Measurements from ENCODE around the gene STAP1. TPM values are rescaled to one million over a fixed set of nuclear protein-coding genes. Genes with fewer than 3 reads are reported as not detected.

STAP1 gene
- total RNA-seq, 1 donor from 2014 or later: 1.7 TPM

DNA sequence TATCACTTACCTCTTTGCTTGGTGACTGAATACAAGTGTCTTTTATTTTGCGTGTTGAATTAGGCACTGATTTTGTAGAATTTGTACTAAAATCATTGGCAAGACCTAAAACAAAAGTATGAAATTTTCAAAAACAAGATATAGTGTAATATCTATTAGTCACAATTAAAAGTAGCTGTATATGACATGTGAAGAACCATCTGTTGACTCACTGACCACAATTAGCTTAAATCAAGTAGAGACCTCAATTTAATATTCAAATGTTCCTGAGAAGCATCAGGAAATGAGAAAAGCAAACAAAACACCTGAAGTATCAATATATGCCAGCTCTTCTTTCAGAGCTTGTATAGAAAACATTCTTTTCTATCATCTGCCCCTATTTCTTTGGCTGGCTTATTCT, 18.7 kb upstream of the STAP1 start:
- Histone ChIP-seq H3K36me3 (peaks cover 50% of the 10 kb centered on the region), H3K4me1 (peaks cover 16% of the 10 kb centered on the region), H3K27me3 (no peaks in the 10 kb centered on the region), H3K4me3 (no peak overlapping the region), H3K27ac (no peak overlapping the region), H3K9me3 (no peaks in the 10 kb centered on the region)
- TF ChIP-seq, protein P1, sequence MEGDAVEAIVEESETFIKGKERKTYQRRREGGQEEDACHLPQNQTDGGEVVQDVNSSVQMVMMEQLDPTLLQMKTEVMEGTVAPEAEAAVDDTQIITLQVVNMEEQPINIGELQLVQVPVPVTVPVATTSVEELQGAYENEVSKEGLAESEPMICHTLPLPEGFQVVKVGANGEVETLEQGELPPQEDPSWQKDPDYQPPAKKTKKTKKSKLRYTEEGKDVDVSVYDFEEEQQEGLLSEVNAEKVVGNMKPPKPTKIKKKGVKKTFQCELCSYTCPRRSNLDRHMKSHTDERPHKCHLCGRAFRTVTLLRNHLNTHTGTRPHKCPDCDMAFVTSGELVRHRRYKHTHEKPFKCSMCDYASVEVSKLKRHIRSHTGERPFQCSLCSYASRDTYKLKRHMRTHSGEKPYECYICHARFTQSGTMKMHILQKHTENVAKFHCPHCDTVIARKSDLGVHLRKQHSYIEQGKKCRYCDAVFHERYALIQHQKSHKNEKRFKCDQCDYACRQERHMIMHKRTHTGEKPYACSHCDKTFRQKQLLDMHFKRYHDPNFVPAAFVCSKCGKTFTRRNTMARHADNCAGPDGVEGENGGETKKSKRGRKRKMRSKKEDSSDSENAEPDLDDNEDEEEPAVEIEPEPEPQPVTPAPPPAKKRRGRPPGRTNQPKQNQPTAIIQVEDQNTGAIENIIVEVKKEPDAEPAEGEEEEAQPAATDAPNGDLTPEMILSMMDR (IDR thresholded peaks at IDR 0.05): no peak
- intact Hi-C loops (cut with DNase I): no loop called here
- DNase-seq (no peak), ATAC-seq (no peak)

DNA sequence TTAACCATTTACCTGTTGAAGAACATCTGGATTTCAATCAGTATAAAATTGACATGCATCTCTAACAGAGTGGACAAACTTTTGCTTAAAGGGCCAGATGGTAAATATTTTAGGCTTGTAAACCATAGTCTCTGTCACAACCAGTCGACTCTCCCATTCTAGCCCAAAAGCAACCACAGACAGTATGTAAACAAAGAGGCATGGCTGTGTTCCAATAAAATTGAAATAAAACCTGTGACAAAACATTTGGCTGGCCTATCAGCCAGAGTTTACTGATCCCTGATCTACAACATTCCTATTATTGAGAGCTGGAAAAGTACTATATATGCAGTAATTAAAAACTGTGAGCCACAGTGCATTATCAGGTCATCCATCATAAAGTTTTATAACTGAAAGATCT, 16.5 kb upstream of the STAP1 start:
- Histone ChIP-seq H3K27me3 (no peaks in the 10 kb centered on the region), H3K4me1 (peaks cover 21% of the 10 kb centered on the region), H3K4me3 (no peak overlapping the region), H3K36me3 (peaks cover 36% of the 10 kb centered on the region), H3K9me3 (no peaks in the 10 kb centered on the region), H3K27ac (no peak overlapping the region)
- TF ChIP-seq, protein P1 (IDR thresholded peaks at IDR 0.05): no peak
- intact Hi-C loops (cut with DNase I): no loop called here
- DNase-seq (no peak), ATAC-seq (no peak)

DNA sequence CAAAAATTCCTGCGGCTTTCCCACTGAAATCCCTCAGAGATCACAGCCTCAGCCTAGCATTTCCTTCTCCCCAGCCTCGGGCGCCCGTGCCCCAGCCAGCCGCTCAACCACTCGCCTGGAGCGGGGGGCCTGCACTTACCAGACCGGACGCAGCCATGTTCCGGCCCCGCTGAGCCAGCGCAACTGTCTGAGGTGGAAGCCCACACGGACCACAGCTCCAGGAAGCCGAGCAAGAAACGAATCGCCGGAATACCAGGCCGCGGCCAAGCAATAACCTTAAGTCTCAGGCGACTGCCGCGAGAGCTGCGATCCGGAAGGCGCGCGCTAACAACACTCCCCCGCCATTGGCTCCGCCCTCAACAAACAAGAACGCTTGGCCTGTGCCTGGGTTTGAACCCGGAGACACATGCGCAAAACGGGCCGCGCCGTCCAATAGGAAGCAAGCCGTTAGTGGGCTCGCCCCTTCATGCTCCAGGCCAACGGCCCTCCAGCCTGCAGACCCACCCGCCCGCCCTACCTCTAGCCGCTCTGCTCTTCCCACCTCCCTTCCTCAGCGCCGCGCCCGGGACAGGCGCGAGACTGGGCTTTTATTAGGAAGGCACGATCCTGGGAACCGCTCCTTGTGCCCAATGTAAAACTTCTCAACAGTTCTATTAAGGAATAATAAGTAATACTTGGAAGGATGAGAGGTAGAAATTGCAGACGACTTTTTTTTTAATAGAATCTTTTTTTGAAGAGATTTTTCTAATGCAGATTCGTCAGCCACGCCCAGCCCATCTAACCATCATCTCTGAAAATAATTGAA, 13.1 kb upstream of the STAP1 start, which contains the start of gene CENPC:
CENPC (minus strand) TSS at position 305 of the 805 bp plus-strand sequence; CDS start at position 157, 148 bp downstream.
- DNase-seq (peak; percentile 98), ATAC-seq (peak; percentile 100)
- intact Hi-C loops (cut with DNase I): no loop called here
- peaks cover 21% of the 10 kb centered on the region for H3K4me1 ChIP-seq
- peak within 1 kb of the TSS; percentile 95 for H3K27ac ChIP-seq
- no peaks in the 10 kb centered on the region for H3K27me3 ChIP-seq
- no peaks in the 10 kb centered on the region for H3K9me3 ChIP-seq
- peaks cover 3% of the 10 kb centered on the region for H3K36me3 ChIP-seq
- peak within 1 kb of the TSS; percentile 74 for H3K4me3 ChIP-seq
- TF ChIP-seq, protein P1 (IDR thresholded peaks at IDR 0.05): no peak

DNA sequence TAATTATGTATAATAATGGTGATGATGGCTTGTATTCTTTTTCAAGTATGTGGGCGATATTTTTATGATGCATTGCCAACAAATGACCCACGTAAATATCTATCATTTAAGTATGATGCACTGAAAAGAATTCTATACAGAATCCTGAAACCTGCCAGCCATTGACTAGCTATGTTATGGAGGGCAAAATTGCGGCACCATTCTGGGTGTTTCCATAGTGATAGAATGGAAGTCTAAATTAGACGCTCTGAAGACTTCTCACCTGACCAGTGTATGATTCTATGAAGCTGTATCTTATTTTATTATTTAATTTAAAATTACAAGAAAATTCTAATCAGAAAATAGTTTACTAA, 12.5 kb upstream of the STAP1 start:
- Histone ChIP-seq H3K36me3 (no peaks in the 10 kb centered on the region), H3K4me1 (peaks cover 21% of the 10 kb centered on the region), H3K27me3 (no peaks in the 10 kb centered on the region), H3K27ac (peak overlapping the region; percentile 95), H3K4me3 (peak overlapping the region; percentile 74), H3K9me3 (no peaks in the 10 kb centered on the region)
- intact Hi-C loops (cut with DNase I): no loop called here
- no peak for DNase-seq
- TF ChIP-seq, protein P1 (IDR thresholded peaks at IDR 0.05): no peak
- ATAC-seq: no peak

DNA sequence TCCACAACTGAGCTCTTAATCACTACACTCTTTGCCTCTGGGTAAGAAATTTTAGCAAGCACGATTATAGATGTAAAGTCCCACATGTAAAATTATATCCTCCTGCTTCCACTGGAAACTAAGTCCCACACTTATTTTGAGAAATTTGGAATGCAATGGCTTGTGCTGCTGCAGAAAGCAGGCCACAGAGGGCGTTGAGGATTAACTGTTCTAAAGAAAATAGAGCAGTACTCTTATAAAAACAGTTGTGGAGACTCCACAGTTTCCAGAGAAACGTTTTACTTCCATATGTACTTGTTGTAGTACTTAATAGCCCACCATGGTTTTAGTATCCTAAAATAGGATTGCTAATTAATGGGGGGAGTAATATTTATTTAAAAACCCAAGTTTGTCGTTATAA, 11.6 kb upstream of the STAP1 start:
- Histone ChIP-seq H3K4me1 (peaks cover 21% of the 10 kb centered on the region), H3K27me3 (no peaks in the 10 kb centered on the region), H3K4me3 (no peak overlapping the region), H3K27ac (no peak overlapping the region), H3K9me3 (no peaks in the 10 kb centered on the region), H3K36me3 (no peaks in the 10 kb centered on the region)
- TF ChIP-seq, protein P1 (IDR thresholded peaks at IDR 0.05): no peak
- ATAC-seq: no peak
- intact Hi-C loops (cut with DNase I): no loop called here
- no peak for DNase-seq

Measured in upper lobe of right lung (tissue), 1 donor.